KMS-11 (cell line): Measurements from ENCODE around the gene OR4N5.
"Not testable (repeated sequence)": the region's sequence is repeated elsewhere in the genome, so short reads cannot be mapped to it uniquely, and the experiment has no call there.

Experiments
- H2AFZ ChIP-seq: fragments of 200-600 bp; sonication (generic); 2 replicates; pipeline ENCODE4 v1.6.1; 2016; ENCODE audit warnings: antibody characterized with exemption, mixed run types, low read depth
- H3K27ac ChIP-seq: fragments of 200-600 bp; sonication (generic); 2 replicates; pipeline ENCODE4 v1.6.1; 2016; ENCODE audit warnings: mild to moderate bottlenecking, mixed run types
- H3K27me3 ChIP-seq: fragments of 200-600 bp; sonication (generic); 2 replicates; pipeline ENCODE4 v1.6.1; 2017; ENCODE audit warnings: mild to moderate bottlenecking, low read depth, mixed run types, moderate library complexity; ENCODE audit not compliant: insufficient read depth
- H3K36me3 ChIP-seq: fragments of 200-600 bp; sonication (generic); 2 replicates; pipeline ENCODE4 v1.6.1; 2017; ENCODE audit warnings: mild to moderate bottlenecking, mixed run types; ENCODE audit not compliant: insufficient read depth
- H3K4me1 ChIP-seq: fragments of 200-600 bp; sonication (generic); 2 replicates; pipeline ENCODE4 v1.6.1; 2016; ENCODE audit warnings: mild to moderate bottlenecking, low read depth, mixed run types; ENCODE audit not compliant: poor library complexity, severe bottlenecking
- H3K4me2 ChIP-seq: fragments of 200-600 bp; sonication (generic); 2 replicates; pipeline ENCODE4 v1.7.0; 2016; ENCODE audit warnings: mild to moderate bottlenecking, mixed run types
- H3K4me3 ChIP-seq: fragments of 200-600 bp; sonication (generic); IDR thresholded peaks from 2 replicates; pipeline ENCODE4 v1.6.1; 2017; ENCODE audit warnings: low read depth, low read length, mixed read lengths; ENCODE audit not compliant: insufficient read depth
- H3K79me2 ChIP-seq: fragments of 200-600 bp; sonication (generic); 2 replicates; pipeline ENCODE4 v1.6.1; 2016; ENCODE audit warnings: low read depth, mixed run types; ENCODE audit not compliant: insufficient read depth
- H3K9ac ChIP-seq: fragments of 200-600 bp; sonication (generic); 2 replicates; pipeline ENCODE4 v1.6.1; 2016; ENCODE audit warnings: mild to moderate bottlenecking, mixed run types
- H4K20me1 ChIP-seq: fragments of 200-600 bp; sonication (generic); 2 replicates; pipeline ENCODE4 v1.6.1; 2016; ENCODE audit warnings: mild to moderate bottlenecking, mixed run types; ENCODE audit not compliant: insufficient read depth
- CTCF ChIP-seq: fragments of 200-600 bp; sonication (generic); conservative IDR thresholded peaks from 2 replicates; pipeline ENCODE4 v1.6.1; 2017; ENCODE audit warnings: low read depth, mild to moderate bottlenecking, antibody characterized with exemption, low read length, moderate library complexity, mixed read lengths

The OR4N5 gene

DNA sequence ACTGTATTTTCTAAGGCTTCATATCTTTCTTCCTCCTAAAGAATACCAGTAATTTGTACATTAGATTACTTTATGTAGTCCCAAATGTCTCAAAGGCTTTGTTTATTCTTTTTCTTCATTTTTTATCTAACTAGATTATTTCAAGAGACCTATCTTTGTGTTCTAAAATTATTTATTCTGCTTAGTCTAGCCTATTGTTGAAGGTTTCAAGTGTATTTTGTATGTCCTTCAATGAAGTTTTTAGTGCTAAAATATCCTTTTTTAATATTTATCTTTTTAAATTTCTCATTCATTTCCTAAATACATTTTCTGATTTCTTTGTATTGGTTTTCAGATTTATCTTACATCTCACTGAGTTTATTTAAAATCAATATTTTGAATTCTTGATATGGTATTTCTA, 25.8 kb downstream of the OR4N5 start:
- Histone ChIP-seq H3K27me3 (no peaks in the 10 kb centered on the region), H3K9ac (no peak overlapping the region), H3K4me2 (no peak overlapping the region), H3K4me3 (no peak overlapping the region), H3K27ac (no peak overlapping the region), H3K79me2 (no peaks in the 10 kb centered on the region), H3K4me1 (no peaks in the 10 kb centered on the region), H3K36me3 (no peaks in the 10 kb centered on the region), H4K20me1 (no peaks in the 10 kb centered on the region), H2AFZ (no peak overlapping the region)
- no peak for TF ChIP-seq CTCF

GRCh38 chr14:20167091-20167490, 28.5 kb downstream of the OR4N5 start:
- Histone ChIP-seq H3K79me2 (no peaks in the 10 kb centered on the region), H3K27me3 (no peaks in the 10 kb centered on the region), H3K4me3 (no peak overlapping the region), H4K20me1 (no peaks in the 10 kb centered on the region), H3K36me3 (no peaks in the 10 kb centered on the region), H3K9ac (no peak overlapping the region), H3K4me2 (no peak overlapping the region), H2AFZ (no peak overlapping the region), H3K4me1 (no peaks in the 10 kb centered on the region), H3K27ac (no peak overlapping the region)
- TF ChIP-seq CTCF: no peak

- not testable (repeated sequence) for H3K36me3 ChIP-seq, H3K4me3 ChIP-seq, H3K27me3 ChIP-seq, H3K27ac ChIP-seq, H3K4me1 ChIP-seq, H2AFZ ChIP-seq, H3K79me2 ChIP-seq, H3K9ac ChIP-seq, H3K4me2 ChIP-seq, H4K20me1 ChIP-seq
Measured at GRCh38 chr14:20169852-20170251, 31.2 kb downstream of the OR4N5 start.

DNA sequence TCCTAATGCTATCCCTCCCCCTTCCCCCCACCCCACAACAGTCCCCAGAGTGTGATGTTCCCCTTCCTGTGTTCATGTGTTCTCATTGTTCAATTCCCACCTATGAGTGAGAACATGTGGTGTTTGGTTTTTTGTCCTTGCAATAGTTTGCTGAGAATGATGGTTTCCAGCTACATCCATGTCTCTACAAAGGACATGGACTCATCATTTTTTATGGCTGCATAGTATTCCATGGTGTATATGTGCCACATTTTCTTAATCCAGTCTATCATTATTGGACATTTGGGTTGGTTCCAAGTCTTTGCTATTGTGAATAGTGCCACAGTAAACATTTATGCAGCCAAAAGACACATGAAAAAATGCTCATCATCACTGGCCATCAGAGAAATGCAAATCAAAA, 35.6 kb downstream of the OR4N5 start:
- H3K4me3 ChIP-seq, H3K9ac ChIP-seq, H3K79me2 ChIP-seq, H2AFZ ChIP-seq, H4K20me1 ChIP-seq, H3K36me3 ChIP-seq, H3K4me2 ChIP-seq, H3K27ac ChIP-seq, H3K4me1 ChIP-seq, H3K27me3 ChIP-seq: not testable (repeated sequence)

DNA sequence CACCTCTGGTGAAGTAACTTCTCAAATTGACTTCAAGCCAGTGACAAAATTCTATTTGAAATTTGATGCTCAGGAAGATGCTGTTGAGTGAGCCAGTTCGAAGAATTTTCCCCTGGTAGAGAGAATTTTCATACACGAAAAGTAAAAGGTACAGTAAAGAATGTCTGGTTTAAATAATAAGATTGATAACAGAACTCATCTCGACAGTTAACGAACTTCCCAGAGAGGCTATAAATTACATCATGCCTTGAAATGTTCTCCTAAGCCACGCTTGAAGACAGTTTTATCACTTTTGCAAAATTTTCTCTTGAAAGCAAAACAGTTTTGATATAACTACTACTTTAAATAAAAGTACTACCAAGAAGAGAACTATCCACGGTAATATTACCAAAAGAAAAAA, 37.7 kb downstream of the OR4N5 start:
- H2AFZ ChIP-seq: no peak overlapping the region
- no peak overlapping the region for H3K4me3 ChIP-seq
- no peak for TF ChIP-seq CTCF

More for the DNA sequence above, 37.7 kb downstream of the OR4N5 start:
- H3K27ac ChIP-seq: no peak overlapping the region
- no peak overlapping the region for H3K9ac ChIP-seq
- no peaks in the 10 kb centered on the region for H3K4me1 ChIP-seq
- no peaks in the 10 kb centered on the region for H3K36me3 ChIP-seq
- no peak overlapping the region for H3K4me2 ChIP-seq
- H4K20me1 ChIP-seq: no peaks in the 10 kb centered on the region
- no peaks in the 10 kb centered on the region for H3K27me3 ChIP-seq
- no peaks in the 10 kb centered on the region for H3K79me2 ChIP-seq
